Fibroblast of lung (primary cell): ENCODE data around the gene EWSR1.

ENCODE experiments used
- EZH2 ChIP-seq: IDR thresholded peaks from 2 replicates; pipeline ENCODE4 v1.5.1; 2012; ENCODE audit warnings: low read length, control low read depth, mild to moderate bottlenecking; ENCODE audit errors: missing control alignments
- TF ChIP-seq, protein P1 (sequence below), 2 donors: IDR thresholded peaks in 1 of 2; conservative IDR thresholded peaks in 1 of 2; 1 replicate in 1 of 2; 2 replicates in 1 of 2; pipeline ENCODE4 v1.5.1; 2011 to 2012; ENCODE audit warnings: low read length in 2 of 2, control low read depth in 1 of 2, inconsistent platforms in 1 of 2, low read depth in 1 of 2, mild to moderate bottlenecking in 1 of 2

DNA sequence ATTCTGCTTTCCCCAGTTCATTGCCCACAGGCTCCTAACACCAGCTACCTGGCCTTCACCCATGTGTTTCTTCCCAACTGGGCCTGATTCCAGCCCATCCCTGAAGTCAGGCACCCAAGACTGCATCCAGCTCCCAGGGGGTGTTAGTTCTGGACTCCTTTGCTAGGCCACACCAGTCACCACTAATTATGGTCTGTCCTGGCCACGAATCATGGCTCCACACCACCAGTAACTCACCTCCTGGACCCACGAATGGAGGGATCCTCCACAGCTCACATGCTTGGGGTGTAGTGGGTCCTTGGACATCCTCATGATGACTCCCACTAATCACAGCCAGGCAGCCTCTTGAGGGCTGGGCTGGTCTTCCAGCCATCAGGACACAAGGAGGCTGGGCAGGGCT is 51.0 kb downstream of the EWSR1 start:
- no peak for TF ChIP-seq EZH2
- TF ChIP-seq, protein P1, sequence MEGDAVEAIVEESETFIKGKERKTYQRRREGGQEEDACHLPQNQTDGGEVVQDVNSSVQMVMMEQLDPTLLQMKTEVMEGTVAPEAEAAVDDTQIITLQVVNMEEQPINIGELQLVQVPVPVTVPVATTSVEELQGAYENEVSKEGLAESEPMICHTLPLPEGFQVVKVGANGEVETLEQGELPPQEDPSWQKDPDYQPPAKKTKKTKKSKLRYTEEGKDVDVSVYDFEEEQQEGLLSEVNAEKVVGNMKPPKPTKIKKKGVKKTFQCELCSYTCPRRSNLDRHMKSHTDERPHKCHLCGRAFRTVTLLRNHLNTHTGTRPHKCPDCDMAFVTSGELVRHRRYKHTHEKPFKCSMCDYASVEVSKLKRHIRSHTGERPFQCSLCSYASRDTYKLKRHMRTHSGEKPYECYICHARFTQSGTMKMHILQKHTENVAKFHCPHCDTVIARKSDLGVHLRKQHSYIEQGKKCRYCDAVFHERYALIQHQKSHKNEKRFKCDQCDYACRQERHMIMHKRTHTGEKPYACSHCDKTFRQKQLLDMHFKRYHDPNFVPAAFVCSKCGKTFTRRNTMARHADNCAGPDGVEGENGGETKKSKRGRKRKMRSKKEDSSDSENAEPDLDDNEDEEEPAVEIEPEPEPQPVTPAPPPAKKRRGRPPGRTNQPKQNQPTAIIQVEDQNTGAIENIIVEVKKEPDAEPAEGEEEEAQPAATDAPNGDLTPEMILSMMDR (conservative IDR thresholded peaks at IDR 0.05 in 1 of 2, IDR thresholded peaks at IDR 0.05 in 1 of 2; ENCODE audit: low read depth in 1 of 2, low read length in 2 of 2) = no peak
